NCI-H1105 (cell line): ENCODE results near the gene HTR5A.
"Not testable (repeated sequence)": the region's sequence is repeated elsewhere in the genome, so short reads cannot be mapped to it uniquely, and the experiment has no call there.

Experiments
- DNase-seq: peaks from one replicate; lab custom pipeline; 2025; lab: John Stamatoyannopoulos, UW

Gene HTR5A

DNA sequence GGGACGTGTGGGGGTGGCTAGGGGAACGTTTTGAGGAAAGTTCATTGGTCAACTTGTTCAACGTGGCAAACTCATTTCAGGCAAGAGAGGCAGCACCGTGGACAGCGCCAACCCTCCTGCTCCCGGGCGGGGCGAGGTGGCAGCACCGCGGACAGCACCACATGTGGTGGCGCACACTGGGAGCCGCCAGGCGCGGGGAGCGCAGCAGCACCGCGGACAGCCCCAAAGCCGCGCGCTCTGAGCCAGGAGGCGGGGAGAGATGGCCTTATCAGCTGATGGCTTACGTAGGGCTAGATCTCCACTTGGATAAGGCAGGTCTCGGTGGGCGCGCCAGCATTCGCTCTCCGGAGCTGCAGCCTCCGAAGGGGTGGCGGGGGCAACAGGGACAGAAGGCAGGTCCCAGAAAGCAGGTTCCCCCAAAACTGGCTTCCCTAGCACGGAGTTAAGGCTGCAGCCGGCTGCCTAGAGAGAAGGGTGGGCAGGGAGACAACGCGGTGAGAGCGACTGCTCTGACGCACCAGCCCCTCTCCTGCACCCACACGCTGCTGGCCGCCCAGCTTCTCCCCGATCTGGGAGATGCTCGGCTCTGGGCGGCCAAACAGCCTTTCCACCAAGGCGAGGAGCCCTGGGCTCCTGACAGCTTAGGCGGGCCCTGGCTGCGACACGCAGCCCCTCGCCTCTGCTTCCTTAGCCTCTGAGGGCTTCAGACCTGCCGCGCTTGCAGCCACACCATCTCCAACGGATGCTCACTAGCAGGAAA, at the start of gene HTR5A:
TSS of gene HTR5A (plus strand) at position 333 of the 760 bp plus-strand sequence. CDS start 576 bp downstream, outside the sequence.
- DNase-seq = no peak

DNA sequence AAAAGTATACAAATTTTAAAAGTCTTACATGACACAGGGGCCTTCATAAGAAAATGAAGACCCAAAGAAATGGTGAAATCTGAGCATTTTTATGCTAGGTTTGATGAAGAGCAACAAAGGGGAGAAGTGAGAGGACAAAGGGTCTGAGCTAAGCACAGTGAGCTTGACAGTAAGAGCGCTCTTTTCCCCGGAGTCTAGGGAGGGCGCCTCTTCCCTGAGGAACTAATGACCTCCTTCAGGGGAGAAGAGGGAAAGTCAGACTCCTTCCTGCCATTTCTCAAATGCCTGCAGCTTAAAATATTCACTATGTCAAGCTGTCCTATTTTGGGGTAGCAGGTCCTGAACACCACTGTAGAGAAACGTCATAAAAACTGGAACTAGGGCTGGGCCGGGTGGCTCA, 49.1 kb upstream of the HTR5A start:
- no peak for DNase-seq

DNA sequence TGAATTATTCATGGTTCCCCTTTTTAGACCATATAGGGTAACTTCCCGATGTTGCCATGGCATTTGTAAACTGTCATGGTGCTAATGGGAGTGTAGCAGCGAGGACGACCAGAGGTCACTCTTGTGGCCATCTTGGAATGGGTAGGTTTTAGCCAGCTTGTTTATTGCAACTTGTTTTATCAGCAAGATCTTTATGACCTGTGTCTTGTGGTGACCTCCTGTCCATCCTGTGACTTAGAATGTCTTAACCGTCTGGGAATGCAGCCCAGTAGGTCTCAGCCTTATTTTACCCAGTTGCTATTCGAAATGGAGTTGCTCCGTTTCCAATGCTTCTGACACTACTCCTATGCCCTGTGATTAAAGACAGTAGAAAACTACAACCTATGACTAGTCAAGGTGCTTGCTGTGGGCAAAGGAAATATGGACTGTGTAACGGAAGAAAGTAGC, 48.4 kb upstream of the HTR5A start:
- DNase-seq = no peak

DNA sequence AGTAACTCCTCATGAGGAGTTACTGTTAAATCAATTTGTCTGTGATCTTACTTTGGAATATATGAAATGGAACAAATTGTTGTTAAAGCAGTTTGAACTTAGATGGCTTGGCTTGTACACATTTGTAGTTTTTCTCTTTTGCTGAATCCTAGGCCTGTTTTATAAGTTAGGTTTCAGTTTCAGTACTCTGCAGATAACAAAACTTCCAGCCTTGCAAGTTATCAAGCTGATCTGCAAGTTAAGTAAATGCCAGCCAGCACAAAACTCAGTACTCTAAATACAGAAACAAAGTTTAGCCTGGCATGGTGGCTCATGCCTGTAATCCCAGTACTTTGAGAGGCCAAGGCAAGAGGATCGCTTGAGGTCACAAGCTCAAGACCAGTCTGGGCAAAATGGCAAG, 42.2 kb upstream of the HTR5A start:
- DNase-seq = no peak

DNA sequence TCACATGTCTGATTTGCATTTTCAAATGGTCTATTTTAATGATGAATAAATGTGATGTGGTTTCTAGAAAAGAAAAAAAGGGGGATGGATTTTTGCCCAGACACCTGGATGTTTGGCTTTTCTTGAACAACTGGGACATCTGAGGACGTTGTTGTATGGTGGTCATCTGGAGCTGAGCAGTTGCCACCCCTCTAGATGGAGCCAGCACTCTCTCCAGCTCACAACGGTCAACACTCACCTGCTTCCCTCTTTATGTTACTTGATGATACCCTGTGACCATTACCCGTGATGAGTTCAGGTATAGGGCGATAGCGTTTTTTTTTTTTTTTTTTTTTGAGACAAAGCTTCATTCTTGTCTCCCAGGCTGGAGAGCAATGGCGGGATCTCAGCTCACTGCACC, 37.1 kb upstream of the HTR5A start:
- no peak for DNase-seq

DNA sequence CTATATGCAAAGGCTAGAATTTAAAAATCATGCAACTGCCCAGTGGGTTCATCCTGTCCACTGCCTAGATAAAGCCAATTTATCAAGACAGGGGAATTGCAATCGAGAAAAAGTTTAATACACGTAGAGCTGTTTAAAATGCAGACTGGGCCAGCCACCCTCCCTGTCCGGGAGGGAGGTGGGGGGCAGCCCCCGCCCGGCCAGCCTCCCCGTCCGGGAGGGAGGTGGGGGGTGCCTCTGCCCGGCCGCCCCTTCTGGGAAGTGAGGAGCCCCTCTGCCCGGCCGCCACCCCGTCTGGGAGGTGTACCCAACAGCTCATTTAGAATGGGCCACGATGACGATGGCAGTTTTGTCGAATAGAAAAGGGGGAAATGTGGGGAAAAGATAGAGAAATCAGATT, 35.6 kb upstream of the HTR5A start:
- not testable (repeated sequence) for DNase-seq

DNA sequence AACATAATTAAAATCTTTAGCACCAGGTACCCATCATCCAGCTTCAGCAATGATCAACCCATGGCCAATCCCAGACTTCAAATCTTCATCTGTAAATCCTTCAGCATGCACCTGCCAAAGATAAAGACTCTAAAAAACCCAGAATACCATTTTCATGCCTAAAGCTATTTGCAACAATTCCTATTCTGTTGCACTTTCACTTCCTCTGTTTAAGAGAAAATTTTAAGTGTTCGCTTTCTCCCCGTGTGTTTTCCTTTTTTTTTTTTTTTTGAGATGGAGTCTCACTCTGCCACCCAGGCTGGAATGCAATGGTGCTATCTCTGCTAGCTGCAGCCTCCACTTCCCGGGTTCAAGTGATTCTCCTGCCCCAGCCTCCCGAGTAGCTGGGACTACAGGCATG, 31.8 kb upstream of the HTR5A start:
- DNase-seq = no peak

DNA sequence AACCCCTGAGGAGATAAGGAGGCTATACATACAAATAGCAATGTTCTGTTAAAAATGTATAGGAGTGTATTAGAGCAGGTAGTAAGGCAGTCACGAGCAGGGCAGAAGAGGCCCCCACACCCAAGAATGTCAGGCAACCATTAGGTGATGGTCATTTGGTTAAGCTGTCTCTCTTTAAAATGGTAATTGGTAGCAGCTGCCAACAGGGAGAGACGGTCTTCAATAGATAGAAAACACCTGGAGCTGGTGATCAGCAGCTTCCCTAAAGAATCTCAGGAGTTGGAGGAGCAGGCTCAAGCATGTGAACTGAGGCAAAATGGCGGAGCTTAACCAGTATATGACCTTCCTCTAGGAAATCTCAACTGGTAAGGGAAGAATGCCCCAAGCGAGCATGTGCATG, 26.4 kb upstream of the HTR5A start:
- no peak for DNase-seq

GRCh38 chr7:155048006-155048405, 22.1 kb upstream of the HTR5A start:
- no peak for DNase-seq

DNA sequence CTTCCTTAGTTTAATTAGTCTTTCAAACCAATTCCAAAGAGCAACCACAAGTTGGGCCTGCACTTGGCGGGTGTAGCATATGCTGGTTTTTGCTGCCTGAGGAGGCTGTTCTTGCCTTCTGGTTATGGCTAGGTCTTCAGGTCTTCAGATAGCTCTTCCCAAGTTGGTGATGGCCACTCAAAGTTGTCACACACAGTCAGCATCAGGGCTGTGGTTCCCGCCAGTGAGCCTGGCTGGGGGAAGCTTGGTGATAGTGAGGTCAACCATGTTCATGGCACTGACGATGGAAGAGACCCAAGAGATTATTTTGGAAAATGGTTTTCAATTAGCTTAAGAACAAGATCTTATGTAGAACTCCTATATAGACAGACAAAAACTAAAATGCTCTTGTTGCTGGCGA, 18.8 kb upstream of the HTR5A start:
- no peak for DNase-seq

GRCh38 chr7:155053002-155053401, 17.1 kb upstream of the HTR5A start:
- DNase-seq = no peak

- DNase-seq = no peak
Measured at GRCh38 chr7:155054761-155055160, 15.4 kb upstream of the HTR5A start.

GRCh38 chr7:155057076-155057475, 13.0 kb upstream of the HTR5A start:
- no peak for DNase-seq

DNA sequence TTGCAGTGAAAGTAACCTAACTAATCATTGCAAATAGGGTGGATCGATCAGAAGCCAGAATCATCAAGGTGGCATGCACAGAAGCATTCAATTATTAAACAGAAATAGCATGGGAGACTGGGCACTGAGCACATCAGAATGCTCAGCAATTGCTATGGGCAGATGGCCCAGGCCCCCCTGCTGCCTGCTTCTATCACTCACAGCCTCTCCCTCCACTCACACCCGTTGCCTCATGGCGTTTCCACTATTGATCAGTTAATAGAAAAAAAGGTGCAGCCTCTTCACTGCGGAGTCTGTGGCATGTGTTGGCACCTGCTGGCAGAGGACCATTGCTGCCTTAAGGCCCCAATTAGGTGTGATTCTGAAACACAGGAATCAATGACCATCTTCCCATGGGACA, 11.2 kb upstream of the HTR5A start:
- DNase-seq = no peak

GRCh38 chr7:155059703-155060102, 10.4 kb upstream of the HTR5A start:
- DNase-seq = no peak

DNA sequence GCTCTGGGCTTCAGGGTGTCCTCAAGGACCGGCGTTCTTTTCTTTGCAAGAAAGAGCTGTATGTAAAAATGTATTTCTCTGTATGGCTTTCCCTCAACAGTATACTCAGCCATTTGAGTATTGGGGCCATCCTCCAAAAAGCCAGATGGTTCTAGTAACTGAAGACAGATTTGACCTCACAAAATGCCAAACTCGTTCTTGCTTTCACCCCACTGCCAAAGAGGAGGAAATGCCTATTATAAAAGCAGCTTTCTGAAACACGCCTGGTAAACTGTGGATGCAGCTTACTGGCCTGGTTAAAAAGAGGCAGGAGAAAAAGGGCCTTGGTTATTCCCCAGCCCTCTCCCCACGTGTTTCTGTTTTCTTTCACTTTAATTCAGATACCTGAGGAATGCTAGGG, 7.7 kb upstream of the HTR5A start:
- DNase-seq = no peak

- DNase-seq = no peak
Measured at GRCh38 chr7:155064186-155064585, 5.9 kb upstream of the HTR5A start.

- DNase-seq = peak; percentile 6
Measured at GRCh38 chr7:155066417-155066950, 3.6 kb upstream of the HTR5A start.

DNA sequence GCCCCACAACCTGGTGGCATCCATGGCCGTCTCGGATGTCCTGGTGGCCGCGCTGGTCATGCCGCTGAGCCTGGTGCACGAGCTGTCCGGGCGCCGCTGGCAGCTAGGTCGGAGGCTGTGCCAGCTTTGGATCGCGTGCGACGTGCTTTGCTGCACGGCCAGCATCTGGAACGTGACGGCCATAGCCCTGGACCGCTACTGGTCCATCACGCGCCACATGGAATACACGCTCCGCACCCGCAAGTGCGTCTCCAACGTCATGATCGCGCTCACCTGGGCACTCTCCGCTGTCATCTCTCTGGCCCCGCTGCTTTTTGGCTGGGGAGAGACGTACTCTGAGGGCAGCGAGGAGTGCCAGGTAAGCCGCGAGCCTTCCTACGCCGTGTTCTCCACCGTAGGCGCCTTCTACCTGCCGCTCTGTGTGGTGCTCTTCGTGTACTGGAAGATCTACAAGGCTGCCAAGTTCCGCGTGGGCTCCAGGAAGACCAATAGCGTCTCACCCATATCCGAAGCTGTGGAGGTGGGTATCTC, 1.1 kb downstream of the HTR5A start:
- DNase-seq = no peak

- DNase-seq = no peak
Measured at GRCh38 chr7:155071916-155072571, 1.9 kb downstream of the HTR5A start.

GRCh38 chr7:155073922-155074321, 3.8 kb downstream of the HTR5A start:
- no peak for DNase-seq

GRCh38 chr7:155084021-155084420, 13.9 kb downstream of the HTR5A start:
- no peak for DNase-seq

DNA sequence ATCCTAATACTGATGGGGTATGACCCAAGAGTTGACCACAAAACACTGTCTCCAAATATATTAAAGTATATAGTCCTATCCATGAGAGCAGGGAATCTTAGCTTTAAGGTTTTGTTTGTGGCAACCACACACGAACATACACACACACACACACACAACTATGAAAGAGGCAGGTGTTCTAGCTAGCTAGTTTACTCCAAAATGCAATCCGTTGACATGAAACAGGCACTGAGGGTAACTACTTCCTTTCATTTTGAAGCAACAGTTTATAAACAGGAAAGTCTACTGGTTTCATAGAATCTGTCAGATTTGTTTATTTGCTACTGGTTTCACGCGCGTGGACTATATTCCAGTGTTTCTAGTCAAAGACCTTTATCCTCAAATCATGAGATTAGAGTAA, 14.8 kb downstream of the HTR5A start:
- no peak for DNase-seq
